M059J (cell line): Measurements from ENCODE around the gene PHACTR1. TPM values are rescaled to one million over a fixed set of nuclear protein-coding genes. Genes with fewer than 3 reads are reported as not detected.
"Not testable (repeated sequence)": the region's sequence is repeated elsewhere in the genome, so short reads cannot be mapped to it uniquely, and the experiment has no call there.

ENCODE experiments used
- DNase-seq: peaks from one replicate; pipeline ENCODE4 v3.0.0-alpha.2; 2012; ENCODE audit warnings: low read depth
- total RNA-seq: library from RNA; depleted of rRNA; stranded (reverse); fragments of >200 nt; shearing (Covaris generic); gene quantifications from 2 replicates; pipeline ENCODE4 v1.2.3, GENCODE V29; 2014

The PHACTR1 gene
- total RNA-seq, 1 experiment from 2014 or later: 1.2 TPM

- no peak for DNase-seq
Observed at GRCh38 chr6:13101409-13101808, 384.8 kb downstream of the PHACTR1 start.

GRCh38 chr6:13101985-13102384 is 385.4 kb downstream of the PHACTR1 start:
- no peak for DNase-seq

DNA sequence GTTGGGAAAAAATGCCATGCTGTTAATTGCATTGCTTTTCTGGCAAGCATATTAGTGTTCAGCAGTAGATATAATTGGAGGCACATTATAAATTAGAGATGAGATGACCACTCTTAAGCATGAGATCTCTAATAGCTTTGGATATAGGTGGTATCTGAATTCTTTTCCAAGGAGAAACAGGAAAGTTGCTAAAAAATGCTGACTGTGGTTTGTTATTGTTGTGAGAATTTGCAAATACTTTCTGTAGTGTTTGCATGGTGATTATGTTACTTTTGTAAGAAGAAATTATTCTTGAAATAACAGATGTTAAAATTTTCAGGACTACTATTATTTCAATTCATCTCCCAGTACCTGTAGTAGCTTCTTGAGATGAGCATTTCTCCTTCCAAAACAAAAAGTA is 386.6 kb downstream of the PHACTR1 start:
- DNase-seq: no peak

GRCh38 chr6:13105139-13105538 is 388.6 kb downstream of the PHACTR1 start:
- no peak for DNase-seq

GRCh38 chr6:13112921-13113320 is 396.4 kb downstream of the PHACTR1 start:
- no peak for DNase-seq

- DNase-seq: no peak
Observed at GRCh38 chr6:13113376-13113775, 396.8 kb downstream of the PHACTR1 start.

- DNase-seq: no peak
Observed at GRCh38 chr6:13113981-13114593, 397.5 kb downstream of the PHACTR1 start.

DNA sequence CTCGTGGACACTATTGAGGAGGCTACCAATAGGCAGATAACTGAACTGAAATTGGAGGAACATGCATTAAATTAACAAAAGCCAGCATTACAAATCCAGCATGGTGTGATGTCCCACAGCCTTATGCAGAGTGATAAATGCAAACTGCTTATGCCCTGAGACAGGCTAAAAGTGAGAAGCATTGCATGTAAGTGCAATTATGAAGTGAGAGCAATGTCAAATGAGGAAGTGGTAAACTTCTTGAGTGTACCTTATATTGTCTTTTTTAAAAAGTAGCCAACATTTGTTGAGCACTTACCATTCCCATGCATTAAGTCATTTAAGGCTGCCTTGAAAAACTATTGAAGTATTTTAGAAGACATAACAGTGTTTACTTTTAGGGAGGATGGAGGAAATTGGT is 399.6 kb downstream of the PHACTR1 start:
- DNase-seq: no peak

DNA sequence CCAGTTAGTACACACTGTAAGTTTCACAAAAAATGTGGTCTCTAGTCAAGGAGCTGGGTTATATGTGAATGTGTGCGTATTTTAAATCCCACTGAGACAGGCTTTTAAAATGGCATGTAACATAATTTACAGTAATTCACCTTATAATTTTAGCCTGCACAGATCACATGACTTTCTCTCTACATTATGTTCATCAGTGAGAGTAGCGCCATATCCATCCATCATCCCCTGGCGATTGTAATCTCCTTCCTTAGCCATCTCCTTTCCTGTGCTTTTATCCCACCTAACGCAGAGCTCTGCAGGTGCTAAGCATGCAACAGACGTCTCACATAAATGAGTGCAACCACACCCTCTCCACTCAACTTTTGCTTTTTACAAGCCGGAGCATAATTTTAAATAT is 401.0 kb downstream of the PHACTR1 start:
- DNase-seq: no peak

- no peak for DNase-seq
Observed at GRCh38 chr6:13119549-13119948, 403.0 kb downstream of the PHACTR1 start.

DNA sequence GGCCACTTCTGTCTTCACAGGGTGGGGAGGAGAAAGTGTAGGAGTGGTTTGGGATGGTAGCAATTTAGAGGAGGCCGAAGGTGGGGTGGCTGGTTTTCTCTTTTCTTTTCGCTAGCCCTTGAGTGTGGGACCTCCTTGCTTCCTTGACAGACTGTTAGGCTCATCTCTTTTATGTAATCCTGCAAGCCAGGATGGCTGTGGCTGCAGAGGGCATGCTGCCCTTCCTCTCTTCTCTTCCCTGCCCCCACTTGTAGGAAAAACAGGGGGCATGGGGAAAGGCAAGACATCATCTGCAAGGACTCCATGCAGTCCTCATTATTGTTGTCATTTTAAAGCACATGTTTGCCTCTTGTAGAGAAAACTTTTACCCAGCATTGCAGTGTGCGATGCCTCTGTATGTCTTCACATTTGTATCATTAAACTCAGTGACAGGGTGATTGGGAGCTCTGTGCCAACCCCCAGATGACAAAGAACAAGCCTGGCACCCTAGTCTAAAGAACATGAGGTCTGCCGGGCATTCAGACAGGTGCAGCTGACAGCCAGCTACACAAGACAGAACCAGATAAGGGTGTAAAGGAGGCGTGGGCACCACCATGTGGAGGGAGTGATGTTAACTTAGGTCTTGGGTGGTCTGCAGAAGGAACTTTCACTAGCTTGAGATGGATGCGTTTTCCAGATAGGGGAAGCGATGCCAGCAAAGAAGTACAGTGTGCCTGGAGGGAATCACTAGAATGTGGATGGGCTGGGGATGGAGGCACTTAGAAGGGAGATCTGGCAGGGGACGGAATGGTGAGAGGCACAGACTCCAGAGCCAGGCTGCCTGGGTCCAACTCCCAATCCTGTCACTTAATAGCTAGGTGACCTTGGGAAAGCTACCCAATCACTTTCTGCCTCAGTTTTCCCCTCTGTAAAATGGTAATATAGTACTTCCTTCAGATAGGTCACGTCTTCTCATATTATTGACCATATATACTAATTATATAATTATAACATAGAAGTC is 404.2 kb downstream of the PHACTR1 start:
- no peak for DNase-seq

DNA sequence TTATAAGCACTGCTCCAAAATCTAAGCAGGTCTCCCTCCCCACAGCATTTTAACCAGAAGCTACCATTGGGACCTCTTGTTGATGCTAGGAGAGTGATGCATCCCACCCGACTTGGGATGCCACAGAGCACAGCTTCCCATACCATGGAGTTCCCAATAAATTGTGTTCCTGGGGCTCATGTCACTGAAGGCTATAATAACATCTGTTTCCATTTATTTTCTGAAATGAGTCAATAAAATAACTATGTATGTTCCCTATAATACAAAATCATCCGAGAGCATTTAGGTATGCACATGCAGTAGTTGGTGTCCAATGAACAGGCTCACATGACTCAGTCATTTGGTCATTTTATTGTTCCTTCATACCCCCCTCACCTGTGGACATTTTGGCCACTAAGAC is 407.6 kb downstream of the PHACTR1 start:
- DNase-seq: no peak

- no peak for DNase-seq
Observed at GRCh38 chr6:13125841-13126240, 409.3 kb downstream of the PHACTR1 start.

- no peak for DNase-seq
Observed at GRCh38 chr6:13131935-13132661, 415.5 kb downstream of the PHACTR1 start.

DNA sequence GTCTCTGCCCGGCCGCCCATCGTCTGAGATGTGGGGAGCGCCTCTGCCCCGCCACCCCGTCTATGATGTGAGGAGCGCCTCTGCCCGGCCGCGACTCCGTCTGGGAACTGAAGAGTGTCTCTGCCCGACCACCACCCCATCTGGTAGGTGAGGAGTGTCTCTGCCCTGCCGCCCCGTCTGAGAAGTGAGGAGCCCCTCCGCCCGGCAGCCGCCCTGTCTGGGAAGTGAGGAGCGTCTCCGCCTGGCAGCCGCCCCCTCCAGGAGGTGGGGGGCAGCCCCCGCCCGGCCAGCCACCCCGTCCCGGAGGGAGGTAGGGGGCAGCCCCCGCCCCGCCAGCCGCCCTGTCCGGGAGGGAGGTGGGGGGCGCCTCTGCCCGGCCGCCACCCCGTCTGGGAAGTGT is 417.3 kb downstream of the PHACTR1 start:
- DNase-seq: not testable (repeated sequence)

DNA sequence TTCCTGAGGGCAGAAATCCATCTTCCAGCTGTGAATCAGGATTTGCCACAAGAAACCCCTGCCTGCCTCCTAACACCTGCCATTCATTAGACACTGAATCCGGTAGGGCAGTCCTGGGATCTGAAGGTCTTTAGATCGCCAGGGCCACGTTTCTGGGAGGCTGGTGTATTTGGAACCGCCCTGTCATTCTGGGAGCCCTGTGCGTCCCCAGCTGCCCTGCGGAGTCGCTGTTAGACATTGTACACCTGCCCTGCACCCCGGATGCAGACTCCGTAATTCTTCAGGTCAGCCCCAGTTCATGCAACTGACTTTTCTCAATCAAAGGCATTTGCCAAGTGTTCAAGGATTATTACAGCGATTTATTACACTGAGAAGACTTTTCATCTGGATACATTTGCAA is 418.6 kb downstream of the PHACTR1 start:
- no peak for DNase-seq

DNA sequence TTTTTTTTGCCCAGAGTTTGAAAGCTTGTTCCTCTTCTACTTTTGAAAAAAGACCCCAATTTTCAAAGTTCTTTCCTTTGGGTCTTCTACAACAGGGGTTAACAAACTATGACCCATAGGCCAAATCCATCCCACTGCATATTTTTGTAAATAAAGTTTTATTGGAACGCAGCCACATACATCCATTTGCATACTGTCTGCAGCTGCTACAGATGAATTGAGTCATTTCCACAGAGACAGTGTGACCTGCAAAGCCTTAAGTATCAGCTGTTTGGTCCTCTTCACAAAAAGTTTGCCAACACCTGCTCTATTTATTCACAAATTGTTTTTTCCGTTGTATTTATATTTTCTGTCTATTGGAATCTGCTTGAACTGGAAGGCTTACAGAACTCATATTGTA is 422.6 kb downstream of the PHACTR1 start:
- no peak for DNase-seq

DNA sequence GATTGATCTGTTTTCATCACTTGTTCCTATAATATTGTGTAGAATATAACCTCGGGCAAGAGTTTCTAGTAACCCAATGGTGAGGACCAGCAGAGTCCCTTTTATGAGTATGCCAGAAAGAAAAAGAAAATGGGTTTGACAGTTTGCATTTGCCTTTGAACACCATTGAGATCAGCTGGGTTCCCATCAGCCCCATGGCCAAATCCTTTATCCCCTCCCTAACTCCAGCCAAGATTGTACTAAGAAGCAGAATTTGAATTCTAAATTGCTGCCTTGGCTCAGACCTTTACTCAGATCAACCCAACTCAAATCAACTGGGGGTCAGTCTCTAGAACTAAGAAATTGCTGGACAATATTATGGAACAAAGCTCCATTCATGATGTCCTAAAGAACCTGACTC is 424.4 kb downstream of the PHACTR1 start:
- DNase-seq: no peak

GRCh38 chr6:13141387-13141786 is 424.8 kb downstream of the PHACTR1 start:
- DNase-seq: no peak

GRCh38 chr6:13142611-13143010 is 426.0 kb downstream of the PHACTR1 start:
- no peak for DNase-seq

- no peak for DNase-seq
Observed at GRCh38 chr6:13146442-13146841, 429.9 kb downstream of the PHACTR1 start.

- no peak for DNase-seq
Observed at GRCh38 chr6:13147376-13147775, 430.8 kb downstream of the PHACTR1 start.
